ENCODE data around the gene MB21D2.

- TF ChIP-seq CTCF (IDR thresholded peaks at IDR 0.05) (no peak), POLR2A (IDR thresholded peaks at IDR 0.05) (no peak)
These were observed 12.9 kb downstream of the MB21D2 start for GRCh38 chr3:192904632-192905289.
